ENCODE results near the gene FAM199X.
"Not testable (repeated sequence)": the region's sequence is repeated elsewhere in the genome, so short reads cannot be mapped to it uniquely, and the experiment has no call there.

The FAM199X gene

DNA sequence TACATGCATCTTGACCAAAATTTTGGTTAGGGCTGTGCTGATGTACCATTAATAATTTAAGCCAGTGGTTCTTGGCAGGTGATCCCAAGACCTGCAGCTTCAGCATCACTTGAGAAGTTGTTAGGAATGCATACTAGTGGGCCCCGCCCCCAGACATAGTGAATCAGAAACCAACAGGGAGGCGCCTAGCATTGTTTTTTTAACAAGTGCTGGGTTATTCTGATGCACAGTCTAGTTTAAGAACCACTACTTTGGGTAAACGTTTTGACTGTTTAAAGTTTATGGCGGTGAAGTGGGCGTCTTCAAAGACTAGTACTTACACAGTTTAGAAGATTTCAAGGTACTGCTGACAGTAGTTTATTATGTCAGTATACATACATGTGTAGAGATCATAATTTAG, 23.6 kb downstream of the FAM199X start:
- H3K4me1 ChIP-seq (ENCODE audit: insufficient read depth, low read length): no peaks in the 10 kb centered on the region
- no peaks in the 10 kb centered on the region for H3K27me3 ChIP-seq (ENCODE audit: insufficient read depth, low read length)
- H3K9ac ChIP-seq (ENCODE audit: low read depth, low read length): no peak overlapping the region
- H3K36me3 ChIP-seq (ENCODE audit: insufficient read depth, low read length): peaks cover 51% of the 10 kb centered on the region
- H3K9me3 ChIP-seq (ENCODE audit: insufficient read depth, low read depth, low read length): no peaks in the 10 kb centered on the region
- no peak overlapping the region for H3K27ac ChIP-seq (ENCODE audit: low read depth, low read length)
- WGBS: 87% methylated on average over 5 of the region's 5 CpGs
- no peak overlapping the region for H3K4me3 ChIP-seq (ENCODE audit: low read length)

DNA sequence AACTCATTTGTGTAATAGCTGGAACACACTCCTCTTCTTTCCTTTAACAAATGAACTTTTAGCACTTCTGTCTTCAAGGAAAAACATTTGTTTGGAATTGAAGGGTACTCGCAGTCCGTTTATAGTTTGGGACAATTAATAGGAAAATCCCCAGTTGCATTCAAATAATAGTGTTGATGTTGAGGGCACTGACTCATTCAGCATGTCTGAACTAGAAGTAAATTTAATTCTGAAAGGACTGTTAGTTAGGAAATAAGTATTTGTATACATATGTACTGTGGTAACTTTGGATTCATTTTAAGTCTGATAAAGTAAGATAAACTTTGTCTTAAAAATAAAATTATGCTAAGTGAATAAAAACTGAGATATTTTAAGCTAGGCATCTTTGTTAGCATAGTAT, 27.2 kb downstream of the FAM199X start:
- H3K9ac ChIP-seq (ENCODE audit: low read depth, low read length): no peak overlapping the region
- H3K36me3 ChIP-seq (ENCODE audit: insufficient read depth, low read length): peaks cover 29% of the 10 kb centered on the region
- 100% methylated on average over 2 of the region's 2 CpGs for WGBS
- no peaks in the 10 kb centered on the region for H3K9me3 ChIP-seq (ENCODE audit: insufficient read depth, low read depth, low read length)
- H3K27me3 ChIP-seq (ENCODE audit: insufficient read depth, low read length): no peaks in the 10 kb centered on the region
- H3K4me1 ChIP-seq (ENCODE audit: insufficient read depth, low read length): no peaks in the 10 kb centered on the region
- no peak overlapping the region for H3K27ac ChIP-seq (ENCODE audit: low read depth, low read length)
- no peak overlapping the region for H3K4me3 ChIP-seq (ENCODE audit: low read length)

DNA sequence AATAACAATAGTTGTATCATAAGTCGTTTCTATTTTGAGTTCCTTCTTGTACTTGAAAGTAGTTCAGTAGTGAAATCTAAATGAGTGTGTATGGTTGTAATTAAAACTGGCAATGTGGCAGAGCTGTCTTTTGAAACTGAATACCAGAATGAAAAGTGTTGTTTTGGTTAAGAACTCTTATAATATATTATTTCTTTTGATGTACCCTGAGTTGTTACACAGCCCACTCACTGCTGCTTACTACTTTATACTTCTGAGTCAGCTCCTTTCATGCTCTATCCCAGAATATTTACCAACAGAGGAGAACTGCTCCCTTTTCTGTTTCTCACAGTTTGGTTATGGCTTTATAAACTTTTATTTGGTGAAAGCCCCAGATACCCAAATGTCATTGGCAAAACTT, 28.8 kb downstream of the FAM199X start:
- H3K27me3 ChIP-seq (ENCODE audit: insufficient read depth, low read length): no peaks in the 10 kb centered on the region
- H3K4me1 ChIP-seq (ENCODE audit: insufficient read depth, low read length): no peaks in the 10 kb centered on the region
- no peak overlapping the region for H3K9ac ChIP-seq (ENCODE audit: low read depth, low read length)
- WGBS: 91% methylated on average over 1 of the region's 1 CpG
- H3K4me3 ChIP-seq (ENCODE audit: low read length): no peak overlapping the region
- H3K9me3 ChIP-seq (ENCODE audit: insufficient read depth, low read depth, low read length): no peaks in the 10 kb centered on the region
- H3K27ac ChIP-seq (ENCODE audit: low read depth, low read length): no peak overlapping the region
- H3K36me3 ChIP-seq (ENCODE audit: insufficient read depth, low read length): peaks cover 16% of the 10 kb centered on the region

DNA sequence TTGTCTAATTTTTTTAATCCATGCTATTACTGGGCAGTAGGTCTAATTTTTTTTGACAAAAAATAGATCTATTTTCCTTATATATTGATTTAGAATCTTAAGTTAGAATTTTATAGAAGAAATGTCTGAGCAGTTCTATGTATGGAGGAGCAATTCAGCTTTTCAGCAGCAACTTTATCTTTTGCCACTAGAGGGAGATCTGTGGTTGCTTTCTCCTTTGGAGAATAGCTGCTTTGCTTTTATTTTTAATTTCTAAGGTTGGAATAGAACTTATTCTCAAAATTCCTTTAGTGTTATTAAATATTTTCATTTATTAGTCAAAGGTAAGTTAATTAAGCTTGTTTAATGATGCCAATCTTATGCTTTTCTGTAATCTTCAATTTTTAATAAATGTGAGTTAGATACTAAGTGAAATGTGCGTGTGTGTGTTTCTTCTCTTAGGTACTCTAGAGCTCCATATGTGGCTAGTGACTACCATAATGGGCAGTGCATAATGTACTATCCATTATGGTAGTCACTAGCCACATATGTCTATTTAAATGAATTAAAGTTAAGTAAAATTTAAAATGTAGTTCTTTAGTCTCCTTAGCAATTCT, 29.3 kb downstream of the FAM199X start:
- H3K27ac ChIP-seq (ENCODE audit: low read depth, low read length): no peak overlapping the region
- H3K27me3 ChIP-seq (ENCODE audit: insufficient read depth, low read length): no peaks in the 10 kb centered on the region
- H3K4me1 ChIP-seq (ENCODE audit: insufficient read depth, low read length): no peaks in the 10 kb centered on the region
- H3K9me3 ChIP-seq (ENCODE audit: insufficient read depth, low read depth, low read length): no peaks in the 10 kb centered on the region
- peaks cover 12% of the 10 kb centered on the region for H3K36me3 ChIP-seq (ENCODE audit: insufficient read depth, low read length)
- no CpG with 5 or more reads among the region's 1 CpG for WGBS
- H3K4me3 ChIP-seq (ENCODE audit: low read length): no peak overlapping the region
- no peak overlapping the region for H3K9ac ChIP-seq (ENCODE audit: low read depth, low read length)

DNA sequence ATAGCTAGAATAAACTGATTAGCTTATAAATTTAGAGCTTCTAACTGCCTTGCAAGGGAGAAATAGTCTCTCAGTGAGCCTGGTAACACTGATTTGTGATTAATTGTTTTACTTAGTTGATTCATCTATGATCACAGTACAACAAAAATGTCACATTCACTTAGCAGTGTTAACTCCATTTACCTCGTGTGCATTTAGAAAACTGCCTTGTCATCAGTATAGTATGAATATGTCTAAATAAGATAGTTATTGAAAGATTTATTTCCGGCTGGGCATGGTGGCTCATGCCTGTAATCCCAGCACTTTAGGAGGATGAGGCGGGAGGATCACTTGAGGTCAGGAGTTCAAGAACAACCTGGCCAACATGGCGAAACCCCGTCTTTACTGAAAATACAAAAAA, 39.3 kb downstream of the FAM199X start:
- Histone ChIP-seq H3K4me1 (ENCODE audit: insufficient read depth, low read length) (no peaks in the 10 kb centered on the region), H3K9ac (ENCODE audit: low read depth, low read length) (no peak overlapping the region), H3K9me3 (ENCODE audit: insufficient read depth, low read depth, low read length) (no peaks in the 10 kb centered on the region), H3K36me3 (ENCODE audit: insufficient read depth, low read length) (no peaks in the 10 kb centered on the region), H3K27me3 (ENCODE audit: insufficient read depth, low read length) (no peaks in the 10 kb centered on the region; the same call in 1 of the 2 replicates), H3K27ac (ENCODE audit: low read depth, low read length) (no peak overlapping the region), H3K4me3 (ENCODE audit: low read length) (no peak overlapping the region)
- 92% methylated on average over 4 of the region's 5 CpGs for WGBS

DNA sequence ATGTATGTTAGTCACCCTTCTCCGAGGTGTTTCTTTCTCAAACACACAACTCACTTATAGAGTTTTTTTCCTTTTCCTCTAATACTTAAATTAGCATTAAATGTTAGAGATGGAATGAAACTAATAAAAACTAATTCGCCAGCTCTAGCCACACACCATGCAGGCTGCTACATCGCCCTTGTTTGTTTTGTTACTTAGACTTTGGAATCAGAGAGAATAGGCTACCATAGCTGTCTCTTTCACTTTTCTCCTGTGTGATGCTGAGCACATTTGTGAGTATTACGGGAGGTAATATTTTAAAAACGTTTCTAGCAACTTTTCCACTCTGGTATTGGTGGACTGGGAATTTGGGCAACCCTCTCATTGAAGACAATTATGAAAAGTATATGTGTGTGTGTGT, 44.9 kb downstream of the FAM199X start:
- H3K9ac ChIP-seq (ENCODE audit: low read depth, low read length): no peak overlapping the region
- H3K9me3 ChIP-seq (ENCODE audit: insufficient read depth, low read depth, low read length): no peaks in the 10 kb centered on the region
- no peak overlapping the region for H3K4me3 ChIP-seq (ENCODE audit: low read length)
- H3K4me1 ChIP-seq (ENCODE audit: insufficient read depth, low read length): no peaks in the 10 kb centered on the region
- no peak overlapping the region for H3K27ac ChIP-seq (ENCODE audit: low read depth, low read length)
- no peaks in the 10 kb centered on the region; the same call in 1 of the 2 replicates for H3K27me3 ChIP-seq (ENCODE audit: insufficient read depth, low read length)
- no peaks in the 10 kb centered on the region for H3K36me3 ChIP-seq (ENCODE audit: insufficient read depth, low read length)
- 95% methylated on average over 2 of the region's 5 CpGs for WGBS

DNA sequence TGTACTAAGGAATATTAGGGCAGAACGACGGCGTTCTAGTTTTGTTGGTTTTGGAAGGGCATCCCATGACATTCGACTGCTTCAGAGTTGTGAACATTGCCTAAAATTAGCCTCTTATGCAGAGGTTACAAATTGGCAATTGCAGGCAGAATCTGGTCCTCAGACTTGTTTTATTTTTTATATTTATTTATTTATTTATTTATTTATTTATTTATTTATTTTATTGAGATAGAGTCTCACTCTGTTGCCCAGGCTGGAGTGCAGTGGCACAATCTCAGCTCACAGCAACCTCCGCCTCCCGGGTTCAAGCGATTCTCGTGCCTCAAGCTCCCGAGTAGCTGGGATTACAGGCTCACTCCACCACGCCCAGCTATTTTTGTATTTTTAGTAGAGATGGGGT, 63.8 kb downstream of the FAM199X start:
- 90% methylated on average over 9 of the region's 10 CpGs for WGBS
- H3K27ac ChIP-seq (ENCODE audit: low read depth, low read length); H3K36me3 ChIP-seq (ENCODE audit: insufficient read depth, low read length); H3K27me3 ChIP-seq (ENCODE audit: insufficient read depth, low read length); H3K9me3 ChIP-seq (ENCODE audit: insufficient read depth, low read depth, low read length); H3K9ac ChIP-seq (ENCODE audit: low read depth, low read length); H3K4me3 ChIP-seq (ENCODE audit: low read length); H3K4me1 ChIP-seq (ENCODE audit: insufficient read depth, low read length): not testable (repeated sequence)

Measured in HUES64 (cell line).